AG04449 (cell line): Measurements from ENCODE around the gene ZFP42.
"Not testable (repeated sequence)": the region's sequence is repeated elsewhere in the genome, so short reads cannot be mapped to it uniquely, and the experiment has no call there.

Source experiments
- CTCF ChIA-PET: fragments of 350-600 bp; formaldehyde crosslinking; extraction: SDS; loops from one replicate; lab custom pipeline; 2021; ENCODE audit warnings: antibody characterized with exemption; lab: Yijun Ruan, JAX
- POLR2A ChIA-PET: fragments of 400-600, 350-600 bp; formaldehyde crosslinking; extraction: SDS; loops from one replicate; lab custom pipeline; 2020; ENCODE audit warnings: antibody characterized with exemption, inconsistent platforms; lab: Yijun Ruan, JAX
- DNase-seq: peaks from one replicate; pipeline ENCODE4 v3.0.0-alpha.2; 2010; ENCODE audit warnings: low read depth, low spot score
- H3K4me3 ChIP-seq: 2 replicates; pipeline ENCODE4 v1.5.1; 2011; ENCODE audit warnings: low read depth, mild to moderate bottlenecking, control low read depth, low read length
- TF ChIP-seq, protein P1 (sequence below): IDR thresholded peaks from one replicate; pipeline ENCODE4 v1.5.1; 2011; ENCODE audit warnings: mild to moderate bottlenecking, moderate library complexity, low read length, control low read depth, inconsistent platforms; ENCODE audit not compliant: insufficient read depth; ENCODE audit errors: missing control alignments

ZFP42 gene

DNA sequence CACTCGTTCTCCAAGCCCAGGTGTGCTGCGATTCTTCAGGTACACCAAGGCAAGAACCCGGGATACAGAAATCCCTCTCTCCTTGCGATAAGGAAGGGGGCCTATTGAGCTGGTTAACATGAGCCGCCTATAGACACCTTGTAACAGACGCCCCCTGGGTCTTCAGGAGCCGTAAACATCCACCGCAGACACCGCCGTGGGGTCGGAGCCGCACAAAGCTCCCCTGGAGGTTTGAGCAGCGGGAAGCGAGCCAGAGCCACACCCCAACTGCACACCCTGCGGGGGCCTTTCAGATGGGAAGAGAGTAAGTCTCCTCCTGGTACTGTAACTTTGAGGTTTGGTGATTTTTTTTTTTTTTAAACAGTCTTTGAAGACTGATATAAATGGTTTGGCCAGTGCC, 46.6 kb downstream of the ZFP42 start:
- CTCF ChIA-PET: no interaction called here
- POLR2A ChIA-PET: no interaction called here
- H3K4me3 ChIP-seq: no peak overlapping the region
- TF ChIP-seq, protein P1, sequence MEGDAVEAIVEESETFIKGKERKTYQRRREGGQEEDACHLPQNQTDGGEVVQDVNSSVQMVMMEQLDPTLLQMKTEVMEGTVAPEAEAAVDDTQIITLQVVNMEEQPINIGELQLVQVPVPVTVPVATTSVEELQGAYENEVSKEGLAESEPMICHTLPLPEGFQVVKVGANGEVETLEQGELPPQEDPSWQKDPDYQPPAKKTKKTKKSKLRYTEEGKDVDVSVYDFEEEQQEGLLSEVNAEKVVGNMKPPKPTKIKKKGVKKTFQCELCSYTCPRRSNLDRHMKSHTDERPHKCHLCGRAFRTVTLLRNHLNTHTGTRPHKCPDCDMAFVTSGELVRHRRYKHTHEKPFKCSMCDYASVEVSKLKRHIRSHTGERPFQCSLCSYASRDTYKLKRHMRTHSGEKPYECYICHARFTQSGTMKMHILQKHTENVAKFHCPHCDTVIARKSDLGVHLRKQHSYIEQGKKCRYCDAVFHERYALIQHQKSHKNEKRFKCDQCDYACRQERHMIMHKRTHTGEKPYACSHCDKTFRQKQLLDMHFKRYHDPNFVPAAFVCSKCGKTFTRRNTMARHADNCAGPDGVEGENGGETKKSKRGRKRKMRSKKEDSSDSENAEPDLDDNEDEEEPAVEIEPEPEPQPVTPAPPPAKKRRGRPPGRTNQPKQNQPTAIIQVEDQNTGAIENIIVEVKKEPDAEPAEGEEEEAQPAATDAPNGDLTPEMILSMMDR: no peak
- no peak for DNase-seq

DNA sequence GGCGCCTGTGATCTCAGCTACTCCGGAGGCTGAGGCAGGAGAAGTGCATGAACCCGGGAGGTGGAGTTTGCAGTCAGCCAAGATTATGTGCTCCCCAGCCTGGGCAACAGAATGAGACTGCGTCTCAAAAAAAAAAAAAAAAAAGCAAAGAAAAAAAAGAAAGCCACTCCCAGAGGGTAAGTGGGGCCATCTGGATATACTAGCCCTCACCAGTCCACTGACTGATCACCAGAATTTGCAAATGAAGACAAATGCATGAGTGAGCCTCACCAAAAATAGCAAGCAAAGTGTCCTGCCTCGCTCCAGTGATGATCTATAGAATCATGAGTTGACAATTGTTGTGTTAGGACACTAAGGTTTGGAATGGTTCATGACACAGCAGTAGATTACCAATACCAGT, 47.6 kb downstream of the ZFP42 start:
- ChIA-PET POLR2A (no interaction called here), CTCF (no interaction called here)
- H3K4me3 ChIP-seq: no peak overlapping the region

DNA sequence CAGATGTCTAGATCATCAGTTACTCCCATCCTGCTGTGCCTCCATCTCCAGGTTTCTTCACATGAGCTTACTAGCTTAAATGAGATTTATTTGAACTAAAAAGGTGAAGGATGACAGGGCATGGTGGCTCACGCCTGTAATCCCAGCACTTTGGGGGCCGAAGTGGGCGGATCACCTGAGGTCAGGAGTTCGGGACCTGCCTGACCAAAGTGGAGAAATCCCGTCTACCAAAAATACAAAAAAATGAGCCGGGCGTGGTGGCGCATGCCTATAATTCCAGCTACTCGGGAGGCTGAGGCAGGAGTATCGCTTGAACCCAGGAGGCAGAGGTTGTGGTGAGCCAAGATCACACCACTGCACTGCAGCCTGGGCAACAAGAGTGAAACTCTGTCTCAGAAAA, 49.9 kb downstream of the ZFP42 start:
- CTCF ChIA-PET, POLR2A ChIA-PET, H3K4me3 ChIP-seq, DNase-seq: not testable (repeated sequence)

More for the DNA sequence above, 47.6 kb downstream of the ZFP42 start:
- TF ChIP-seq, protein P1: no peak
- DNase-seq: no peak

DNA sequence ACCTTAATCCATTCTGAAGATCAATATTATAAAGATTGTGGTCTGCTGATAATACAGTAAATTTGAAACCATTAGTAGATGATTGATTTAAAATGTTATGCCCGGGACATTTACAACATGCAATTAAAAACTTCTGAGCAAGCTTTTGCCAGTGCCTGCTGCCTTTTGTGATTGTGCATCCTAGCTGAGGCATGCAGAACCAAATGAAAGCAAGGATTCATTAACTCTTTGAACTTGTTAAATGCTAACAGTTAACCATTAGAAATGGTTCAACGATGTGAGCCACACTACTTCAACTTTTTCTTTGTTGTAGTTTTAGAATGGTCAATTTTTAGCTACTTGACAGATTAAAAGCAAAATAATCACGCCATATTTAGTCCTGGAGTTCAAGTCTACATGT, 51.1 kb downstream of the ZFP42 start:
- H3K4me3 ChIP-seq: no peak overlapping the region
- TF ChIP-seq, protein P1: no peak
- CTCF ChIA-PET: no interaction called here
- POLR2A ChIA-PET: no interaction called here
- DNase-seq: no peak

DNA sequence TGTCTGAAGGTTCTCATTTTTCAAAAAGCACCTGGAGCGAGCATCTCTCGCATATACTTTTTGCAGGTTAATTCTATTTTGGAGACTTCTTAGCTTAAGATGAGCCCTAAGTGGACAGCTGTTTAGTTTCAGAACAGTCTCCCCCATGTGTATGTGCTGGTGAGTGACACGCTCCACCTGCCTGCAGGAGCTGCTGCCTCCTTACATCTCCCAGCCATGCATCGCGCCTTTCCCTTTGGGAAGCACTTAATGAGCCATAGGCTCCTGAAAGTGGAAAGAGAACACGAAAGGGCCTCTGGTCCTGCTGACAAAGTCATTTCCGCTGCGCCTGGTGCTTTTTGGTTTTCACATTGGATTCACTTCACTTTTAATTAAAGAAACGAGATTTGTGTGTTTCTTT, 57.7 kb downstream of the ZFP42 start:
- ChIA-PET CTCF (no interaction called here), POLR2A (no interaction called here)
- no peak overlapping the region for H3K4me3 ChIP-seq
- no peak for DNase-seq
- TF ChIP-seq, protein P1: no peak
